Suprapubic skin (tissue), 4 donors: ENCODE data around the gene TMEM245. TPM values are rescaled to one million over a fixed set of nuclear protein-coding genes. Genes with fewer than 3 reads are reported as not detected.

Source experiments
- DNase-seq, 2 donors: peaks; one replicate each; pipeline ENCODE4 v3.0.0-alpha.2; 2019; ENCODE audit warnings: low spot score in 2 of 2
- H3K27ac ChIP-seq: fragments of 200-600 bp; sonication (generic); one replicate; pipeline ENCODE4 v1.5.1; 2019
- H3K27me3 ChIP-seq: fragments of 200-600 bp; sonication (generic); one replicate; pipeline ENCODE4 v1.5.1; 2019
- H3K36me3 ChIP-seq: fragments of 200-600 bp; sonication (generic); one replicate; pipeline ENCODE4 v1.5.1; 2019
- H3K4me1 ChIP-seq: fragments of 200-600 bp; sonication (generic); one replicate; pipeline ENCODE4 v1.5.1; 2019
- H3K4me3 ChIP-seq: fragments of 200-600 bp; sonication (generic); one replicate; pipeline ENCODE4 v1.5.1; 2019; ENCODE audit warnings: mild to moderate bottlenecking
- H3K9me3 ChIP-seq: fragments of 200-600 bp; sonication (generic); one replicate; pipeline ENCODE4 v1.5.1; 2019
- CTCF ChIP-seq, 2 donors: fragments of 200-600 bp in 1 of 2; fragments of 450-650 bp in 1 of 2; sonication (generic) in 1 of 2; IDR thresholded peaks; one replicate each; pipeline ENCODE4 v1.5.1; 2016 to 2019; ENCODE audit warnings: antibody characterized with exemption in 2 of 2, mild to moderate bottlenecking in 1 of 2, moderate library complexity in 1 of 2
- EP300 ChIP-seq: sonication (generic); formaldehyde crosslinking; IDR thresholded peaks from one replicate; pipeline ENCODE4 v1.6.1; 2017; ENCODE audit warnings: antibody characterized with exemption
- POLR2A ChIP-seq, 2 donors: fragments of 450-650 bp; IDR thresholded peaks; one replicate each; pipeline ENCODE4 v1.6.1; 2017; ENCODE audit warnings: antibody characterized with exemption in 2 of 2, mild to moderate bottlenecking in 2 of 2, moderate library complexity in 2 of 2
- POLR2AphosphoS5 ChIP-seq, 3 donors: sonication (generic); formaldehyde crosslinking; IDR thresholded peaks; one replicate each; pipeline ENCODE4 v1.6.1; 2017; ENCODE audit warnings: antibody characterized with exemption in 3 of 3
- WGBS: methylation state at CpG from one replicate; pipeline ENCODE4 v1.1.5; 2018; 5-methylcytosine and 5-hydroxymethylcytosine counted together
- total RNA-seq, 4 donors: library from RNA; depleted of rRNA; stranded (reverse); fragments of >200 nt; gene quantifications; one replicate each; pipeline ENCODE4 v1.1.0, GENCODE V29; 2016

Gene TMEM245
- total RNA-seq, 4 donors from 2014 or later, result 38.6 to 58.9 (median 54.3) TPM

DNA sequence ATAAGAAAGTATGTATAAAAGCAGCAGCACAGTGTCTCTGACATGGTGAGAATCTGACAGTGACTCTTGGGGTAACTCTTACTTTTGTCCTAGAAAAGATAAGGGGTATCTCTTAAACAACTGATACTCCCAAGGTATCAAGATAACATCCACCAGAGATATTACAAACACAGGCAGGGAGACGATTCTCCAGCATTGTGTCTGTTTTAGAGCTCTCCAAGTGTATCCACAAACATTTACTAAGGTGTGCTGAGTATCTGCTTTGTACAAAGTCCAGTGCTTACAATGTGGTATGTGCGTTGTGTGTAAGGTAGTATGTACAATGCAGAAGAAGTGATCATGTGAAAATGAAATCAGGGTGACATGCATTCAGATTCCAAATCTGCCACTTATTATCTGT, 4.4 kb upstream of the TMEM245 start:
- Histone ChIP-seq H3K9me3 (no peaks in the 10 kb centered on the region), H3K27me3 (no peaks in the 10 kb centered on the region), H3K36me3 (no peaks in the 10 kb centered on the region), H3K4me3 (no peak overlapping the region), H3K4me1 (peaks cover 6% of the 10 kb centered on the region), H3K27ac (no peak overlapping the region)
- no peak for DNase-seq
- 78% methylated on average over 2 of the region's 2 CpGs for WGBS
- no peak for TF ChIP-seq POLR2AphosphoS5 (IDR thresholded peaks at IDR 0.05)
- no peak for TF ChIP-seq EP300
- no peak for TF ChIP-seq POLR2A (IDR thresholded peaks at IDR 0.05)
- no peak for TF ChIP-seq CTCF (IDR thresholded peaks at IDR 0.05)

GRCh38 chr9:109122726-109123621, 3.2 kb upstream of the TMEM245 start:
- DNase-seq, result no peak
- no peak overlapping the region for H3K27ac ChIP-seq
- no peaks in the 10 kb centered on the region for H3K9me3 ChIP-seq
- H3K4me1 ChIP-seq, result peaks cover 17% of the 10 kb centered on the region
- WGBS, result 84% methylated on average over 12 of the region's 12 CpGs
- H3K36me3 ChIP-seq, result no peaks in the 10 kb centered on the region
- H3K4me3 ChIP-seq, result no peak overlapping the region
- H3K27me3 ChIP-seq, result no peaks in the 10 kb centered on the region
- no peak for TF ChIP-seq POLR2AphosphoS5 (IDR thresholded peaks at IDR 0.05)
- TF ChIP-seq POLR2A (IDR thresholded peaks at IDR 0.05), result no peak
- no peak for TF ChIP-seq CTCF (IDR thresholded peaks at IDR 0.05)
- no peak for TF ChIP-seq EP300

- Histone ChIP-seq H3K4me3 (no peak overlapping the region), H3K27me3 (no peaks in the 10 kb centered on the region), H3K27ac (no peak overlapping the region), H3K36me3 (no peaks in the 10 kb centered on the region), H3K9me3 (no peaks in the 10 kb centered on the region), H3K4me1 (peaks cover 30% of the 10 kb centered on the region)
- WGBS, result 75% methylated on average over 11 of the region's 11 CpGs
- TF ChIP-seq POLR2A (IDR thresholded peaks at IDR 0.05) (no peak), CTCF (IDR thresholded peaks at IDR 0.05) (no peak), EP300 (no peak), POLR2AphosphoS5 (IDR thresholded peaks at IDR 0.05) (no peak)
- DNase-seq, result no peak
Measured at GRCh38 chr9:109121232-109121796, 1.6 kb upstream of the TMEM245 start.

DNA sequence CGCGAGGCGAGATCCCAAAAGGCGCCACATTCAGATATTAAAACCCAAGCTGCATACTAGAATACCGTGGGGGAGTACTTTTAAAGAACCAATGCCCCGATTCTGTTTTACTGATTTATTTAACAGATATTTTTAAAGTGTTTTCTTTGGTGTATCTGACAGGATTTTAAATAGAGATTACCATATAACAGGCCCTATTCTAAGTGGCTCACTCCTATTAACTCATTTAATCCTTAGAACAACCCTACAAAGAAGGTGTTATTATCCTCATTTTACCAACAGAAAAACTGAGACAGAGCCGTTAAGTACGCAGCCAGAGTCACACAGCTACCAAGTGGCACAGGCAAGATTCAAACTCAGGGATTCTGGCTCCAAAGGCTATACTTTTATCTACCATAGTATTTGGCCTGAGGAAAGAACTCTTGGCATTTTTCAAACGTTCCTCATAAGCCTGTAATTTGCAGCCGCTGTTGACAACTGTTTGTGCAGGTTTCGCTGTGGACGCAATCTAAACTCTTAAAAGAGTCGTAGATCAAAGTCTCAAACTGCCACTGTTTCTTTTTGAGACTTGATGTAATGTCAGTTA, 550 bp upstream of the TMEM245 start:
- Histone ChIP-seq H3K9me3 (no peaks in the 10 kb centered on the region), H3K4me1 (peaks cover 40% of the 10 kb centered on the region), H3K36me3 (no peaks in the 10 kb centered on the region), H3K27ac (no peak overlapping the region), H3K4me3 (peak overlapping the region; percentile 80), H3K27me3 (no peaks in the 10 kb centered on the region)
- WGBS, result 21% methylated on average over 13 of the region's 13 CpGs
- TF ChIP-seq CTCF (IDR thresholded peaks at IDR 0.05) (no peak), EP300 (no peak), POLR2A (IDR thresholded peaks at IDR 0.05) (no peak), POLR2AphosphoS5 (IDR thresholded peaks at IDR 0.05) (no peak)
- DNase-seq, result no peak
